ENCODE data around the gene ANXA3. TPM values are rescaled to one million over a fixed set of nuclear protein-coding genes. Genes with fewer than 3 reads are reported as not detected.

Gene ANXA3
- total and polyA plus RNA-seq, 2 donors (not counting 1 experiment from before 2014, with no cell fraction given) = not detected

GRCh38 chr4:78644063-78644691 is 92.6 kb downstream of the ANXA3 start:
- no peak overlapping the region for H3K27ac Mint-ChIP-seq
- TF ChIP-seq EZH2 (IDR thresholded peaks at IDR 0.05; ENCODE audit: borderline replicate concordance, insufficient read depth, low read depth, low read length, poor library complexity, severe bottlenecking) (no peak), CTCF (IDR thresholded peaks at IDR 0.05) (no peak)
- H3K9me3 Mint-ChIP-seq (ENCODE audit: insufficient read depth) = no peaks in the 10 kb centered on the region
- no peaks in the 10 kb centered on the region for H3K27me3 Mint-ChIP-seq
- Histone ChIP-seq H3K27me3 (replicated peaks in 1 of 4; ENCODE audit: control extremely low read depth in 1 of 4, control insufficient read depth in 3 of 4, insufficient read depth in 4 of 4, low read length in 3 of 4) (no peaks in the 10 kb centered on the region), H3K4me1 (ENCODE audit: control insufficient read depth in 2 of 2, insufficient read depth in 2 of 2, low read length in 2 of 2) (peaks cover 67 to 79% of the 10 kb centered on the region in 2 donors), H4K20me1 (ENCODE audit: control insufficient read depth, insufficient read depth, low read length, poor library complexity, severe bottlenecking) (no peaks in the 10 kb centered on the region), H3K36me3 (replicated peaks in 1 of 2; ENCODE audit: control extremely low read depth in 1 of 2, control insufficient read depth in 1 of 2, extremely low read depth in 1 of 2, insufficient read depth in 2 of 2, low read length in 1 of 2) (no peaks in the 10 kb centered on the region), H3K27ac (ENCODE audit: low read length in 2 of 2) (peak overlapping the region in 1 of 2 donors; percentile 87), H3K4me3 (ENCODE audit: control extremely low read depth in 1 of 5, extremely low read depth in 1 of 5, insufficient read depth in 1 of 5, low read depth in 2 of 5, low read length in 4 of 5) (no peak overlapping the region), H3K9ac (ENCODE audit: low read length) (no peak overlapping the region), H2AFZ (ENCODE audit: insufficient read depth, low read depth, low read length, poor library complexity, severe bottlenecking) (no peak overlapping the region), H3K79me2 (ENCODE audit: control insufficient read depth, insufficient read depth, low read length) (peaks cover 3% of the 10 kb centered on the region), H3K4me2 (replicated peaks; ENCODE audit: low read depth, low read length, poor library complexity, severe bottlenecking) (peak overlapping the region; percentile 42), H3K9me3 (ENCODE audit: control extremely low read depth in 1 of 3, control insufficient read depth in 2 of 3, insufficient read depth in 1 of 3, low read length in 2 of 3) (no peaks in the 10 kb centered on the region)
- POLR2A ChIA-PET = interaction anchor here (1.1 kb wide), 1 partner anchor 131 kb away, joined by 3 read pairs; no protein-coding TSS in a partner anchor
- H3K4me3 Mint-ChIP-seq = no peak overlapping the region
- intact Hi-C loops (cut with micrococcal nuclease) = loop anchor here (1.0 to 10.0 kb wide), 5 partner anchors 15 to 293 kb away; partner anchors contain the start of gene PAQR3
- ATAC-seq (ENCODE audit: low read depth) = no peak
- CTCF ChIA-PET = interaction anchor here (0.6 to 8.0 kb wide), 33 partner anchors 8 to 223 kb away, joined by 3 to 84 read pairs (median 5); partner anchors contain the start of gene BMP2K
- DNase-seq = no peak
- H3K4me1 Mint-ChIP-seq = peaks cover 72% of the 10 kb centered on the region

GRCh38 chr4:78644744-78645330 is 93.3 kb downstream of the ANXA3 start:
- ChIA-PET CTCF (interaction anchor here (0.6 to 8.0 kb wide), 35 partner anchors 7 to 222 kb away, joined by 3 to 84 read pairs (median 4); partner anchors contain the start of gene BMP2K), POLR2A (no interaction called here)
- H2AFZ ChIP-seq (ENCODE audit: insufficient read depth, low read depth, low read length, poor library complexity, severe bottlenecking) = no peak overlapping the region
- no peaks in the 10 kb centered on the region for H3K27me3 ChIP-seq (replicated peaks in 1 of 4; ENCODE audit: control extremely low read depth in 1 of 4, control insufficient read depth in 3 of 4, insufficient read depth in 4 of 4, low read length in 3 of 4)
- no peak for TF ChIP-seq EZH2 (IDR thresholded peaks at IDR 0.05; ENCODE audit: borderline replicate concordance, insufficient read depth, low read depth, low read length, poor library complexity, severe bottlenecking)
- peak; percentile 88 for TF ChIP-seq CTCF (IDR thresholded peaks at IDR 0.05)
- intact Hi-C loops (cut with micrococcal nuclease) = loop anchor here (1.0 to 10.0 kb wide), 5 partner anchors 14 to 292 kb away; partner anchors contain the start of gene PAQR3
- H3K4me1 ChIP-seq (ENCODE audit: control insufficient read depth in 2 of 2, insufficient read depth in 2 of 2, low read length in 2 of 2) = peaks cover 62 to 73% of the 10 kb centered on the region in 2 donors
- WGBS (ENCODE audit: insufficient coverage) = 0% methylated on average over 3 of the region's 4 CpGs
- H3K4me3 Mint-ChIP-seq = peak overlapping the region; percentile 29
- H3K27me3 Mint-ChIP-seq = no peaks in the 10 kb centered on the region
- peak overlapping the region; percentile 57 for H3K27ac Mint-ChIP-seq
- H3K4me1 Mint-ChIP-seq = peaks cover 67% of the 10 kb centered on the region
- no peaks in the 10 kb centered on the region for H3K9me3 Mint-ChIP-seq (ENCODE audit: insufficient read depth)
- peak overlapping the region; percentile 42 for H3K4me2 ChIP-seq (replicated peaks; ENCODE audit: low read depth, low read length, poor library complexity, severe bottlenecking)
- no peaks in the 10 kb centered on the region for H3K9me3 ChIP-seq (ENCODE audit: control extremely low read depth in 1 of 3, control insufficient read depth in 2 of 3, insufficient read depth in 1 of 3, low read length in 2 of 3)
- H4K20me1 ChIP-seq (ENCODE audit: control insufficient read depth, insufficient read depth, low read length, poor library complexity, severe bottlenecking) = no peaks in the 10 kb centered on the region
- H3K79me2 ChIP-seq (ENCODE audit: control insufficient read depth, insufficient read depth, low read length) = peaks cover 3% of the 10 kb centered on the region
- DNase-seq (peak; percentile 84), ATAC-seq (ENCODE audit: low read depth) (peak; percentile 96)
- peak overlapping the region in 1 of 2 donors; percentile 53 for H3K27ac ChIP-seq (ENCODE audit: low read length in 2 of 2)
- H3K9ac ChIP-seq (ENCODE audit: low read length) = no peak overlapping the region
- no peaks in the 10 kb centered on the region for H3K36me3 ChIP-seq (replicated peaks in 1 of 2; ENCODE audit: control extremely low read depth in 1 of 2, control insufficient read depth in 1 of 2, extremely low read depth in 1 of 2, insufficient read depth in 2 of 2, low read length in 1 of 2)
- H3K4me3 ChIP-seq (ENCODE audit: control extremely low read depth in 1 of 5, extremely low read depth in 1 of 5, insufficient read depth in 1 of 5, low read depth in 2 of 5, low read length in 4 of 5) = no peak overlapping the region

Measured in B cell (primary cell).